Fibroblast of skin of scalp (primary cell): Measurements from ENCODE around the gene OSMR.

Experiments used
- DNase-seq: peaks from one replicate; pipeline ENCODE4 v3.0.0-alpha.2; 2013

OSMR gene

GRCh38 chr5:38871790-38872551 is 26.2 kb downstream of the OSMR start:
- DNase-seq: peak; percentile 97

GRCh38 chr5:38872826-38873225 is 27.0 kb downstream of the OSMR start:
- no peak for DNase-seq

DNA sequence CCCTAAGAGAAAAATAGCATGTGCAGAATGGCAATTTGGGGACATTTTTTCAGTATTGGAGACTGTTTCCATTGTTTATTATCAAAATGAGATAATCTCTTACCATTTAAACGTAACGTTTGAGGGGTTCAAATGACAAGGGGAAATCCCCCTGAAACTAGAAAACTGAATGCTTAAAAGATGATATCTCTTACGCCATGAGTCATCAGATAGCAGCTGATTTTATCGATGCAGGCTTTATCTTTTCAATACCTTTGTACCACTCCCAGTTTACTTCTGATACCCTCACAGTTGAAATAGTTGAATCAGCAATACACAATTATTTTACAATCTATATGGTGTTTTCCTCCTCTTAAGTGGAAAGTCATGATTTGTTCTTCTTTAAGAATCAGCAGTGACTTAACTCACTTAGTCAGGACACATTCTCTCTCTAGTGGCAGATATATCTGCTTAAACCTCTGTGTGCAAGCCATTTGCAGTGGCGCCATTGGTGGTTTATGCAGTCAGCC is 29.2 kb downstream of the OSMR start:
- no peak for DNase-seq

DNA sequence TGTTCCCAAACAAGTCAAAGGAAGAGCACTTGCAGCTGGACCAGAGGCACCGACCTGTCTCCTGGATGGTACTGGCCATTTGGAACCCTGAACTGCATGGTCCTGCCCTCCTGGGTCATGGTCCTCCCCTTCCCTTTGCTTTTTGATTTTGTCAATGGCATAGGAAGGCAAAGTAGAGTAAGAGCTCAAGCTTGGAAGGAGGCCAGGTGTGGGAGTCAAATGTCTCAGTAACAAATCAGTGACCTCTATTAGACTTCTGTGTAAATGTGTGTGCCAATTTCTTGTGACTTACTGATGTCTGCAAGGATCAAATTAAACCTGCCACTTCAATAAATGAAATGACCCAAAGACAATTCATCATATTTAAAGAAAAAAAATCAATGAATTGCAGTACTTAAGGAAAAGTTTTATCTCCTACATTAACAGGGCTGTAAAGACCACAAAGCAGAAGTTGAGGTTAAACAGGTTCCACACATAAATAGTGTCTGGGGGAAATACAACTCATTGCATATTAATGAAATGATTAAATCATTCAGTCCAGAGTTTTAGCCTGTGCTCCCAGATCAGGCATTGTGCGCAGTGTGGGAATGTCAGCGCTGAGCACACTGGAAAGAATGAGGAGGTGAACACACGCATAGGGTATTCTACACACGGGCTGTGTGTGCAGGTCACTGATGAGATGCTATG is 32.7 kb downstream of the OSMR start:
- DNase-seq: no peak

- no peak for DNase-seq
Observed at GRCh38 chr5:38879078-38879460, 33.3 kb downstream of the OSMR start.

GRCh38 chr5:38883842-38884241 is 38.0 kb downstream of the OSMR start:
- no peak for DNase-seq

- DNase-seq: no peak
Observed at GRCh38 chr5:38885208-38885607, 39.4 kb downstream of the OSMR start.

- DNase-seq: no peak
Observed at GRCh38 chr5:38888041-38888440, 42.2 kb downstream of the OSMR start.

DNA sequence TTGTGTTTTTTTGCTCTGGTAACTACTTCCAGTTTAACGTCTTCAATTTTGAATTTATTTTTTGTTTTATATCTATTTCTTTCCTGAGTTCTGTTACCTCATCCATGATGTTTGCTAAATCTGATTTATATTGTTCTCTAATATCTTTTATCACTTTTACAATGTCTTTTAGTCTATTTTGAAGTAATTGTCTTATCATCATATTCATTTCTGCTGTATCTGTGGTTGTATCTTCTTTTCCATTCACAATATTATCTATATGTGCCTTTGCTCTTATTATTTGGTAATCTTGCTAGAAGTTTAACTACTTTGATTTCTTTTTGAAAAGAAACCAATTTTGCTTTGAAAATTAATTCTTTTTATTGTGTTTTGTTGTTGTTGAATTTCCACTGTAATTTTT is 43.6 kb downstream of the OSMR start:
- no peak for DNase-seq

DNA sequence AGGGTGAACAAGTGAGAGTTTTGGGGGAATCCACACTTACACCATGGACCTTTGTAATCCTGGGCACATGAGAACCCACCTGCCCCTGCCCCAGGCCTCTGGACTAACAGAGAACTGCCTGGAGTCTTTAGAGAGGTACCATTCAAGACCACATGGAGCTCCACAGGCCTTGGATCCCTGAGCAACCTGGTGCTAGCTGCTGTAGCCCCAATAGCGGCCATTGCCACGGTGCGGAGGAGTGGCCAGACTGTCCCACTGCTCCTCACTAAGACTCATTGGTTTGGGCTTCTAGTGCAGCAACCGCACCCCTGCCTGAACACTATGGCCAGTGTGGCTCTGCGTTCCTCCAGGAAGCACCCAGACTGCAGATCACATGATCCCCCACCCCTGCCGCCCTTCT is 45.8 kb downstream of the OSMR start:
- no peak for DNase-seq

- no peak for DNase-seq
Observed at GRCh38 chr5:38892363-38892762, 46.6 kb downstream of the OSMR start.

- DNase-seq: no peak
Observed at GRCh38 chr5:38896760-38897159, 50.9 kb downstream of the OSMR start.

DNA sequence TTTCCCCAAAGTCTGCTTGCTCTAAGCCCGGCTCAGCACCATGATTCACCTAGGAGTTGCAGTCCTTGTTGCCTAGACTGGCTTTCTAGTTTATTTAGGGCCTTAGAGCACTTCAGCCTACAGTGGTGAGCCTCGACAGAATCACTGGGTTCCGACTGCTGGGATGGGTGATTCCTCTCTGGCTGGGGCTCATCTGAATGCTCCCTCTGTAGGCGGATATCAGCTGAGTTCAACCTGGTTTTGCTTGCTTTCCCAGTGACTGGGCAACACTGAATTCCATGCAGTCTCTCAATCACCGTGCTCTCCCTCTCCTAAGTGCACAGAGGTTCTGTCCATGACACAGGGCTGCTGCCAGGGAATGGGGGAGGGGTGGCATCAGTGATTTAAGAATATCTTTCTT is 54.1 kb downstream of the OSMR start:
- no peak for DNase-seq

GRCh38 chr5:38905516-38905915 is 59.7 kb downstream of the OSMR start:
- peak; percentile 22 for DNase-seq

DNA sequence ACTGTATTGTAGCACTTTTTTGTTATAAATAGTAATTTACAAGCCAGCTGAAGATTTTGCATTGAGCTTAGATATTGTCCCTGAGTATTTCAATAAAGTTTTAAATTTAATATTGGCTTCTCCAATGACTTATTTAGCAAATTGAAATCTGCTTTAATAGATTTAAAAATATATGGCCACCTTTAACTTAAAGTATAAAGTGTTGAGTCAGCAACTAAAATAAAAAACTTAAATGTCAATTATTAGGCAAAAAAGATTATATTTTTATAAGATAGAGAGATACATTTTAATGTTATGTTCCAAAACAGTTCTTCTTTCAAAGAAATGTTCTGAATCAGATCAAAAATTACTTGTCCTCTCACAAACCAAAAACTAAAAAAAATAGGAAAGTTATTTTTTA is 60.7 kb downstream of the OSMR start:
- DNase-seq: no peak

DNA sequence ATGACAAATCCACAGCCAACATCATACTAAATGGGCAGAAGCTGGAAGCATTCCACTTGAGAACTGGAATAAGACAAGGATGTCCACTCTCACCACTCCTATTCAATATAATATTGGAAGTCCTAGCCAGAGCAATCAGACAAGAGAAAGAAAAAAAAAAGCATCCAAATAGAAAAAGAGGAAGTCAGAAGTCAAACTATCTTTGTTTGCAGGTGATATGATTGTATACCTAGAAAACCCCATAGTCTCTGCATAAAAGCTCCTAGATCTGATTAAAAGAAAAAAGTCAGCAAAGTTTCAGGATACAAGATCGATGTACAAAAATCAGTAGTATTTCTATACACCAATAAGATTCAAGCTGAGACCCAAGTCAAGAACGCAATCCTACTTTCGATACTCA is 66.1 kb downstream of the OSMR start:
- no peak for DNase-seq

- no peak for DNase-seq
Observed at GRCh38 chr5:38913714-38914113, 67.9 kb downstream of the OSMR start.

- DNase-seq: no peak
Observed at GRCh38 chr5:38916802-38917201, 71.0 kb downstream of the OSMR start.

DNA sequence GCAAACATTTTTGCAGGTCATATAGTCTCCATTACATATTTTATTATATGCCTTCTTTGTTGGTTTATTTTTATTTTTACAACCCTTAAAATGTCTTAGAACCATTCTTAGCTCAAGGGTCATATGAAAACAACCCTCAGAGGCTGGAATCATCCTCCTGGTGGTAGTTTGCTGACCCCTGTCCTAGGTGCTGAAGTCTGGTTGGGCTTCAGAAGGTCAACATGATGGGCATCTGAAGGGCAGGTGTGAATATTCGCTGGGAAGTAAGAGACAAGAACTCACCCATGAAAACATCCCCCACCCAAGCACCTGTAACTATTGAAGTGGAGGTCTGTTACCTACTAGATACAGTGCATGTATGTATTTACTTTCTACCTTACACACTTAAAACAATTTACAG is 75.4 kb downstream of the OSMR start:
- no peak for DNase-seq

DNA sequence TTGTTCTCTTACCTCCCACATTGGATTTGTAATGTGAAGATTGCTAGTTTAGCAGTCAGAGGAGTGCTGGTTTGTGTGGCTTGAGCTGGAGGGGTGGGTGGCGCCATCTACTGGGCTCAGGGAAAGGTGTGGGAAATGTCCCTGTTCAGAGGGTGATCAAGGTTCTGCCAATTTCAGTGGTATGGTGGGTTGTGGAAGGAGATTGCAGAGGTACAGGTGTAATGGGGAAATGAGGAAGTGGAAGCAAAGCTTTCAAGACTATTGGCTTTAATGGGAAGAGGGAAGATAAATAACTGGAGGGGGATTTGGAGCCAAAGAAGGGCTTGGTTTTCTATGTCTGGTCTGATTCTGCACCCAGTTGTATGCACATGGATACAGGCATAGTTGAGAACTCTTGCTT is 76.4 kb downstream of the OSMR start:
- peak; percentile 54 for DNase-seq

DNA sequence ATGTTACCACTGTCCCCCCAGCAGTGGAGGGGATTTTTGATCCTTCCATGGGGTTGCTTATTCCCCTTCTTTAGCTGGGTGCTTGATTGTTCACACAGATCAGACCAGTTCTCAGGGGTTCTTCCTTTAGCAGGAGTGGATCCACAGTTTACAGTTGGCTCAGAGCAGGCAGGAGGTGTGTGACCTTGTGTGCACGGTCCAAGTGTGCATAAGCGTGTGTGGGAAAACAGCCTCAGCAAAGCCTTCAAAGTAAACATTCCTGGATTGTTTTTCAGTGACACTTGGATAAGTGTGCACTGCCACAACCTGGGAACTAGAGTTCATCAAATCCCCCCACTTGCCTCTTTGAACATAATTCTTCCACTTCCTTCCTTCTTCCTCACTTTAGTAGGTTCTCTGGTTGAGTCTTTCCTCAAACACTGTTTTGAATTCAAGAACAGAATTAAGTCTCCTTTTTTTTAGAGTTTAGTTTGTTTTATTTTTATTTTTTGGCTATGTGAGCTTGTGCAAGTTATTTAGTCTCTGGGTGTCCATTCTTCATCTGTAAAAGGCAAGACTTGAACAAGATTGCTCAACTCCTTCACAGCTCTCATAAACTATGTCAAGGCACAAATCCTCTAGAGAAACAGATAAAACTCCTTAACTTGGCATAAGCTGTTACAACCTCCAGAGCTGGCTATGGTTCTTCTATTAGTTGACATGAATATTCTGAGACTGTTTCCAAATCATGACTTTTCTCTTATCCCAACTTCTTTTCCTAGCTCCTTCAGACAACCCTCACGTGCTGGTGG is 78.0 kb downstream of the OSMR start:
- DNase-seq: no peak

DNA sequence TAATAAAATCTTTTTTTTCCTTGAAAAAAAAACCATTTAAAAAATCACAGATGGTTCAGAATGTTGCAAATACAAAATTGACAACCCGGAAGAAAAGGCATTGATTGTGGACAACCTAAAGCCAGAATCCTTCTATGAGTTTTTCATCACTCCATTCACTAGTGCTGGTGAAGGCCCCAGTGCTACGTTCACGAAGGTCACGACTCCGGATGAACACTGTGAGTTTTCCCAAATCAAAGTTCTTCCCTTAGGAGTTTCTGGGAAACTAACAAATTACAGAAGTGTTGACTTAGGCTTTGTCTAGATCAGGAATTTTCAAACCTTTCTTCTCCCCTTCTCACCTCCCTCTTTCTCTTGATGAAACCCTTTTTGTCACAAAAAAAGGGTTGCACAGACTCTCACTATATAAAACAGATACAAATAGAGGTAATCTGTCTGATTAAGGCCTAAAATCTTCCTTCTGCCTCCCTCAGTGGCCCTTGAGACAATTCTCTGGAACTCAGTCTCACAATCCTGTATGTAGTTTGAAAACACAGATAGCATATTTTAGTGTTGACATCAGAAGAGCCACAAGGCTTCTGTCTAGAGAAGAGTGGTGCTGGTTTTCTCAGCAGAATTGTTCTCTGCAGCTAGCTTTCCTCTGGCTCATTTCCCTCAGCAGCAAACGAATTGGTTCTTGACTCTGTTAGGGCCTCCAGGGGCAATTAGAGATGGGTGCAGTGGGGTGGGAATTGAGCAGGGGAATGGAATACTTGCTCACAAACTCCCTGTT is 79.5 kb downstream of the OSMR start:
- peak; percentile 83 for DNase-seq

DNA sequence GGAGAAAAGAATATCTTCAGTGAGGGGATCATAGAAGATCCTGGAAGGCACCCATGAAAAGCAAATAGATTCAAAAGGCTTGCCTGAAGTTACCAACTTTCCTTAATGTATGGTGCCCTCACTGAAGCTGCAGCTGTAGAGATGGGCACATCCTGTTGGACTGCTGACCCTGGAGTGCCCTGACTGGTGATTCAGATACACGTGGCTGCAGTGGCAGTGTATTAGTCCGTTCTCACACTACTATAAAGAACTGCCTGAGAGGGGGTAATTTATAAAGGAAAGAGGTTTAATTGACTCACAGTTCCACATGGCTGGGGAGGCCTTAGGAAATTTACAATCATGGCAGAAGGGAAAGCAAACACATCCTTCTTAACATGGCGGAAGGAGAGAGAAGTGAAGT is 80.3 kb downstream of the OSMR start:
- peak; percentile 27 for DNase-seq
